ENCODE measurements around the gene GPR137B.

GRCh38 chr1:236133339-236133738 lies 9.0 kb upstream of the GPR137B start:
- no peak for TF ChIP-seq PRDM10 (tag by site-specific recombination; IDR thresholded peaks at IDR 0.05)
- TF ChIP-seq CTCF (tag by site-specific recombination; IDR thresholded peaks at IDR 0.05), result no peak
- TF ChIP-seq FEZF1 (tag by site-specific recombination; IDR thresholded peaks at IDR 0.05), result no peak
- no peak for TF ChIP-seq ZNF610 (tag by site-specific recombination; IDR thresholded peaks at IDR 0.05; ENCODE audit: borderline replicate concordance)
- no peak for TF ChIP-seq ZNF692 (tag by site-specific recombination; IDR thresholded peaks at IDR 0.05)
- no peak for TF ChIP-seq SALL2 (tag by site-specific recombination; IDR thresholded peaks at IDR 0.05; ENCODE audit: borderline replicate concordance)
- no peak for TF ChIP-seq RBAK (tag by site-specific recombination; IDR thresholded peaks at IDR 0.05)
- TF ChIP-seq ELK4 (IDR thresholded peaks at IDR 0.05; ENCODE audit: borderline replicate concordance, low read depth, low read length), result no peak
- TF ChIP-seq ZNF510 (tag by site-specific recombination; IDR thresholded peaks at IDR 0.05; ENCODE audit: insufficient replicate concordance), result no peak
- TF ChIP-seq KLF7 (tag by site-specific recombination; IDR thresholded peaks at IDR 0.05; ENCODE audit: borderline replicate concordance), result no peak
